ENCODE results near the gene APLP2. TPM values are rescaled to one million over a fixed set of nuclear protein-coding genes. Genes with fewer than 3 reads are reported as not detected.
A peak's percentile ranks its signal among the peaks of the same experiment; 100 is the strongest.

The APLP2 gene
- total and polyA plus RNA-seq, 2 of the 13 experiments (the other 11 are each of a cell fraction or from before 2014, with no cell fraction given), result 315 to 594 TPM

DNA sequence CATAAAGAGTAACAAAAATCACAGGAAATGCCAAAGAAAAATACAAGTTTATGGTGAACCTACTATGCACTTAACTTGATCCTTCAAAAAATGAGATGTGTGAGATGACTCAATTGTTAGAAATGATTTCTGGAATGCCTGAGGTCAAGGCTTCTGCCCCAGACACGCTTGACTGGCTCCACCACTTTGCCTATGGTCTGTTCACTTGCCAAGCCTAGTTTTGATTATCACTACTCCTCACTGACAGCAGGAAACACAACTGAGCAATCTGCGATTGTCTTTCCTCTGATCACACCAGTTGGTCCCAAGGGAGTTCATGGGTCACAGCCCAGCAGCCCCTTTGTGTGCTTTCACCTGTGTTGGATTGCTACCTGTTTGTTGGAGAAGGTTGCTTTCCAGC is 46.5 kb upstream of the APLP2 start (continued):
- TF ChIP-seq, protein P1, sequence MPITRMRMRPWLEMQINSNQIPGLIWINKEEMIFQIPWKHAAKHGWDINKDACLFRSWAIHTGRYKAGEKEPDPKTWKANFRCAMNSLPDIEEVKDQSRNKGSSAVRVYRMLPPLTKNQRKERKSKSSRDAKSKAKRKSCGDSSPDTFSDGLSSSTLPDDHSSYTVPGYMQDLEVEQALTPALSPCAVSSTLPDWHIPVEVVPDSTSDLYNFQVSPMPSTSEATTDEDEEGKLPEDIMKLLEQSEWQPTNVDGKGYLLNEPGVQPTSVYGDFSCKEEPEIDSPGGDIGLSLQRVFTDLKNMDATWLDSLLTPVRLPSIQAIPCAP (CRISPR knock-in tag; IDR thresholded peaks at IDR 0.05; ENCODE audit: low read depth), result no peak
- no peak for TF ChIP-seq NR1H2 (CRISPR knock-in tag; IDR thresholded peaks at IDR 0.05; ENCODE audit: borderline replicate concordance, low read depth)
- peak; percentile 84 for TF ChIP-seq ZNF264 (CRISPR knock-in tag; IDR thresholded peaks at IDR 0.05)
- TF ChIP-seq RARA (CRISPR knock-in tag; IDR thresholded peaks at IDR 0.05), result peak; percentile 74
- 0 out of 2 replicates have a peak, but pooled peaks have one; percentile 44 for TF ChIP-seq PRDM10 (CRISPR knock-in tag; IDR thresholded peaks at IDR 0.05; ENCODE audit: low read depth)
- peak; percentile 26; the same call in 1 of the 2 replicates for TF ChIP-seq RCOR2 (CRISPR knock-in tag; IDR thresholded peaks at IDR 0.05)
- TF ChIP-seq FOSL2 (CRISPR knock-in tag; IDR thresholded peaks at IDR 0.05), result peak; percentile 90
- no peak for TF ChIP-seq KDM5B (CRISPR knock-in tag; IDR thresholded peaks at IDR 0.05; ENCODE audit: borderline replicate concordance)
- peak in 1 of 2 experiments; percentile 89; a peak in 3 of 4 replicates for TF ChIP-seq NR2F1 (CRISPR knock-in tag; IDR thresholded peaks at IDR 0.05)
- TF ChIP-seq, protein P2, sequence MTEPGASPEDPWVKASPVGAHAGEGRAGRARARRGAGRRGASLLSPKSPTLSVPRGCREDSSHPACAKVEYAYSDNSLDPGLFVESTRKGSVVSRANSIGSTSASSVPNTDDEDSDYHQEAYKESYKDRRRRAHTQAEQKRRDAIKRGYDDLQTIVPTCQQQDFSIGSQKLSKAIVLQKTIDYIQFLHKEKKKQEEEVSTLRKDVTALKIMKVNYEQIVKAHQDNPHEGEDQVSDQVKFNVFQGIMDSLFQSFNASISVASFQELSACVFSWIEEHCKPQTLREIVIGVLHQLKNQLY (CRISPR knock-in tag; IDR thresholded peaks at IDR 0.05), result no peak
- peak; percentile 71 for TF ChIP-seq ARID5B (CRISPR knock-in tag; IDR thresholded peaks at IDR 0.05)
- no peak for TF ChIP-seq ZNF263 (CRISPR knock-in tag; IDR thresholded peaks at IDR 0.05)
- no peak for TF ChIP-seq SOX6 (IDR thresholded peaks at IDR 0.05)
- TF ChIP-seq SOX6 (CRISPR knock-in tag; IDR thresholded peaks at IDR 0.05), result peak; percentile 37; the same call in 1 of the 2 replicates
- peak; percentile 42; the same call in 1 of the 2 replicates for TF ChIP-seq BHLHE40 (IDR thresholded peaks at IDR 0.05; ENCODE audit: low read length)
- peak; percentile 36; the same call in 1 of the 2 replicates for TF ChIP-seq SALL1 (CRISPR knock-in tag; IDR thresholded peaks at IDR 0.05)
- peak; percentile 80 for TF ChIP-seq TEAD3 (CRISPR knock-in tag; optimal IDR thresholded peaks at IDR 0.05; ENCODE audit: borderline replicate concordance)
- TF ChIP-seq NFATC3 (CRISPR knock-in tag; IDR thresholded peaks at IDR 0.05), result no peak
- TF ChIP-seq SKI (IDR thresholded peaks at IDR 0.05; ENCODE audit: partially characterized antibody), result peak; percentile 25
- TF ChIP-seq ZNF589 (CRISPR knock-in tag; conservative IDR thresholded peaks at IDR 0.05), result no peak
- TF ChIP-seq EP300 (IDR thresholded peaks at IDR 0.05; ENCODE audit: low read depth in 2 of 2, low read length in 2 of 2), result no peak
- TF ChIP-seq EP300 (CRISPR knock-in tag; IDR thresholded peaks at IDR 0.05; ENCODE audit: borderline replicate concordance), result peak; percentile 41; the same call in 1 of the 2 replicates

Measured in HepG2 (cell line).